Measurements from ENCODE around the gene CAMSAP1. TPM values are rescaled to one million over a fixed set of nuclear protein-coding genes. Genes with fewer than 3 reads are reported as not detected.

The CAMSAP1 gene
- total and polyA plus RNA-seq, 2 donors (not counting 1 experiment from before 2014, with no cell fraction given) = 5.0 to 18.8 TPM

- no peak for DNase-seq (ENCODE audit: low read depth in 2 of 2)
- H3K4me2 ChIP-seq (ENCODE audit: extremely low read depth, insufficient read depth, low read length) = no peak overlapping the region
- H4K20me1 ChIP-seq (ENCODE audit: control insufficient read depth, extremely low read depth, insufficient read depth, low read length) = no peaks in the 10 kb centered on the region
- no peak overlapping the region for H2AFZ ChIP-seq (ENCODE audit: low read length)
- no peak overlapping the region for H3K27ac ChIP-seq (ENCODE audit: insufficient read depth, low read length)
- TF ChIP-seq, protein P1, sequence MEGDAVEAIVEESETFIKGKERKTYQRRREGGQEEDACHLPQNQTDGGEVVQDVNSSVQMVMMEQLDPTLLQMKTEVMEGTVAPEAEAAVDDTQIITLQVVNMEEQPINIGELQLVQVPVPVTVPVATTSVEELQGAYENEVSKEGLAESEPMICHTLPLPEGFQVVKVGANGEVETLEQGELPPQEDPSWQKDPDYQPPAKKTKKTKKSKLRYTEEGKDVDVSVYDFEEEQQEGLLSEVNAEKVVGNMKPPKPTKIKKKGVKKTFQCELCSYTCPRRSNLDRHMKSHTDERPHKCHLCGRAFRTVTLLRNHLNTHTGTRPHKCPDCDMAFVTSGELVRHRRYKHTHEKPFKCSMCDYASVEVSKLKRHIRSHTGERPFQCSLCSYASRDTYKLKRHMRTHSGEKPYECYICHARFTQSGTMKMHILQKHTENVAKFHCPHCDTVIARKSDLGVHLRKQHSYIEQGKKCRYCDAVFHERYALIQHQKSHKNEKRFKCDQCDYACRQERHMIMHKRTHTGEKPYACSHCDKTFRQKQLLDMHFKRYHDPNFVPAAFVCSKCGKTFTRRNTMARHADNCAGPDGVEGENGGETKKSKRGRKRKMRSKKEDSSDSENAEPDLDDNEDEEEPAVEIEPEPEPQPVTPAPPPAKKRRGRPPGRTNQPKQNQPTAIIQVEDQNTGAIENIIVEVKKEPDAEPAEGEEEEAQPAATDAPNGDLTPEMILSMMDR (conservative IDR thresholded peaks at IDR 0.05 in 1 of 2, IDR thresholded peaks at IDR 0.05 in 1 of 2; ENCODE audit: low read depth in 1 of 2, low read length in 2 of 2) = no peak
- no peak for TF ChIP-seq EZH2 (IDR thresholded peaks at IDR 0.05; ENCODE audit: low read length, missing control alignments)
- no peaks in the 10 kb centered on the region for H3K27me3 ChIP-seq (ENCODE audit: control insufficient read depth, insufficient read depth, low read length)
- H3K4me1 ChIP-seq (ENCODE audit: control insufficient read depth, extremely low read depth, insufficient read depth, low read length) = no peaks in the 10 kb centered on the region
- no peak overlapping the region for H3K4me3 ChIP-seq (replicated peaks in 1 of 4; ENCODE audit: control extremely low read depth in 1 of 4, insufficient read depth in 1 of 4, low read depth in 3 of 4, low read length in 4 of 4)
- no peaks in the 10 kb centered on the region for H3K36me3 ChIP-seq (ENCODE audit: control insufficient read depth, insufficient read depth, low read length)
- peaks cover 2% of the 10 kb centered on the region for H3K9me3 ChIP-seq (ENCODE audit: control insufficient read depth, insufficient read depth, low read depth, low read length)
- H3K79me2 ChIP-seq (ENCODE audit: control insufficient read depth, insufficient read depth, low read length) = no peaks in the 10 kb centered on the region
- H3K9ac ChIP-seq (ENCODE audit: insufficient read depth, low read length) = no peak overlapping the region
These were observed 136.6 kb downstream of the CAMSAP1 start for GRCh38 chr9:135770771-135771170.

GRCh38 chr9:135770203-135770535 lies 137.2 kb downstream of the CAMSAP1 start:
- H3K27me3 ChIP-seq (ENCODE audit: control insufficient read depth, insufficient read depth, low read length) = no peaks in the 10 kb centered on the region
- no peak overlapping the region for H3K4me3 ChIP-seq (replicated peaks in 1 of 4; ENCODE audit: control extremely low read depth in 1 of 4, insufficient read depth in 1 of 4, low read depth in 3 of 4, low read length in 4 of 4)
- no peak for DNase-seq (ENCODE audit: low read depth in 2 of 2)
- no peak overlapping the region for H3K9ac ChIP-seq (ENCODE audit: insufficient read depth, low read length)
- no peak overlapping the region for H3K4me2 ChIP-seq (ENCODE audit: extremely low read depth, insufficient read depth, low read length)
- H3K27ac ChIP-seq (ENCODE audit: insufficient read depth, low read length) = no peak overlapping the region
- TF ChIP-seq, protein P1 (conservative IDR thresholded peaks at IDR 0.05 in 1 of 2, IDR thresholded peaks at IDR 0.05 in 1 of 2; ENCODE audit: low read depth in 1 of 2, low read length in 2 of 2) = no peak
- no peak for TF ChIP-seq EZH2 (IDR thresholded peaks at IDR 0.05; ENCODE audit: low read length, missing control alignments)
- H3K36me3 ChIP-seq (ENCODE audit: control insufficient read depth, insufficient read depth, low read length) = no peaks in the 10 kb centered on the region
- H3K79me2 ChIP-seq (ENCODE audit: control insufficient read depth, insufficient read depth, low read length) = no peaks in the 10 kb centered on the region
- H3K4me1 ChIP-seq (ENCODE audit: control insufficient read depth, extremely low read depth, insufficient read depth, low read length) = no peaks in the 10 kb centered on the region
- no peaks in the 10 kb centered on the region for H4K20me1 ChIP-seq (ENCODE audit: control insufficient read depth, extremely low read depth, insufficient read depth, low read length)
- H3K9me3 ChIP-seq (ENCODE audit: control insufficient read depth, insufficient read depth, low read depth, low read length) = peaks cover 2% of the 10 kb centered on the region
- H2AFZ ChIP-seq (ENCODE audit: low read length) = no peak overlapping the region

GRCh38 chr9:135769489-135770202 lies 137.7 kb downstream of the CAMSAP1 start:
- Histone ChIP-seq H3K27me3 (ENCODE audit: control insufficient read depth, insufficient read depth, low read length) (no peaks in the 10 kb centered on the region), H3K4me3 (replicated peaks in 1 of 4; ENCODE audit: control extremely low read depth in 1 of 4, insufficient read depth in 1 of 4, low read depth in 3 of 4, low read length in 4 of 4) (no peak overlapping the region), H3K9me3 (ENCODE audit: control insufficient read depth, insufficient read depth, low read depth, low read length) (peaks cover 2% of the 10 kb centered on the region), H3K4me2 (ENCODE audit: extremely low read depth, insufficient read depth, low read length) (no peak overlapping the region), H4K20me1 (ENCODE audit: control insufficient read depth, extremely low read depth, insufficient read depth, low read length) (no peaks in the 10 kb centered on the region), H3K79me2 (ENCODE audit: control insufficient read depth, insufficient read depth, low read length) (no peaks in the 10 kb centered on the region), H3K9ac (ENCODE audit: insufficient read depth, low read length) (no peak overlapping the region), H2AFZ (ENCODE audit: low read length) (no peak overlapping the region), H3K27ac (ENCODE audit: insufficient read depth, low read length) (no peak overlapping the region), H3K36me3 (ENCODE audit: control insufficient read depth, insufficient read depth, low read length) (no peaks in the 10 kb centered on the region), H3K4me1 (ENCODE audit: control insufficient read depth, extremely low read depth, insufficient read depth, low read length) (no peaks in the 10 kb centered on the region)
- DNase-seq (ENCODE audit: low read depth in 2 of 2) = no peak
- TF ChIP-seq, protein P1 (conservative IDR thresholded peaks at IDR 0.05 in 1 of 2, IDR thresholded peaks at IDR 0.05 in 1 of 2; ENCODE audit: low read depth in 1 of 2, low read length in 2 of 2) = no peak
- TF ChIP-seq EZH2 (IDR thresholded peaks at IDR 0.05; ENCODE audit: low read length, missing control alignments) = no peak
